SK-N-SH treated with all-trans-retinoic acid at 6 μM for 48 hours (cell line): ENCODE data around the gene SEMA7A.

Experiments
- ATAC-seq: fragments of 200-7000 bp; cut with Tn5 transposase; 3 replicates; pipeline ENCODE4 v1.9.1; 2020; ENCODE audit warnings: mild to moderate bottlenecking, moderate library complexity
- ARNTL ChIP-seq: fragments of 450-650 bp; formaldehyde crosslinking; IDR thresholded peaks from 2 replicates; pipeline ENCODE4 v1.5.0; 2020; ENCODE audit warnings: low read depth, mild to moderate bottlenecking, moderate library complexity, borderline replicate concordance
- CREB5 ChIP-seq: fragments of 250-450 bp; sonication (Bioruptor Pico); IDR thresholded peaks from 2 replicates; pipeline ENCODE4 v1.5.1; 2020; ENCODE audit warnings: low read depth, mild to moderate bottlenecking, moderate library complexity
- CSDC2 ChIP-seq: fragments of 250-450 bp; sonication (Bioruptor Pico); IDR thresholded peaks from 2 replicates; pipeline ENCODE4 v1.5.0; 2020; ENCODE audit warnings: mild to moderate bottlenecking, moderate library complexity
- CSRNP3 ChIP-seq: fragments of 250-450 bp; sonication (Bioruptor Pico); IDR thresholded peaks from 2 replicates; pipeline ENCODE4 v1.5.1; 2021; ENCODE audit warnings: mild to moderate bottlenecking, moderate library complexity
- ESRRG ChIP-seq: fragments of 250-450 bp; sonication (Bioruptor Pico); IDR thresholded peaks from 2 replicates; pipeline ENCODE4 v1.6.1; 2021; ENCODE audit warnings: mild to moderate bottlenecking
- GLIS3 ChIP-seq: fragments of 250-450 bp; sonication (Bioruptor Pico); IDR thresholded peaks from 2 replicates; pipeline ENCODE4 v1.5.0; 2020; ENCODE audit warnings: mild to moderate bottlenecking, moderate library complexity
- OSR1 ChIP-seq: fragments of 250-450 bp; sonication (Bioruptor Pico); IDR thresholded peaks from 2 replicates; pipeline ENCODE4 v1.8.0; 2022; ENCODE audit warnings: moderate library complexity, mild to moderate bottlenecking, inconsistent platforms
- PATZ1 ChIP-seq: fragments of 250-450 bp; sonication (Bioruptor Pico); IDR thresholded peaks from 2 replicates; pipeline ENCODE4 v1.8.0; 2020; ENCODE audit warnings: mild to moderate bottlenecking, moderate library complexity, borderline replicate concordance
- POU6F1 ChIP-seq: fragments of 250-450 bp; sonication (Bioruptor Pico); IDR thresholded peaks from 2 replicates; pipeline ENCODE4 v1.8.0; 2021; ENCODE audit warnings: low read depth, mild to moderate bottlenecking, moderate library complexity, borderline replicate concordance
- PPARA ChIP-seq: fragments of 250-450 bp; sonication (Bioruptor Pico); IDR thresholded peaks from 2 replicates; pipeline ENCODE4 v1.5.0; 2020; ENCODE audit warnings: mild to moderate bottlenecking, borderline replicate concordance
- RARB ChIP-seq: fragments of 250-450 bp; sonication (Bioruptor Pico); IDR thresholded peaks from 2 replicates; pipeline ENCODE4 v1.8.0; 2021; ENCODE audit warnings: mild to moderate bottlenecking, moderate library complexity
- SNAI2 ChIP-seq: fragments of 250-450 bp; sonication (Bioruptor Pico); IDR thresholded peaks from 2 replicates; pipeline ENCODE4 v1.5.0; 2020; ENCODE audit warnings: mild to moderate bottlenecking, moderate library complexity
- TCF4 ChIP-seq: fragments of 250-450 bp; sonication (Bioruptor Pico); IDR thresholded peaks from 2 replicates; pipeline ENCODE4 v1.8.0; 2021; ENCODE audit warnings: mild to moderate bottlenecking, moderate library complexity, borderline replicate concordance
- TOX ChIP-seq: fragments of 250-450 bp; sonication (Bioruptor Pico); IDR thresholded peaks from 2 replicates; pipeline ENCODE4 v1.8.0; 2021; ENCODE audit warnings: mild to moderate bottlenecking, moderate library complexity, borderline replicate concordance
- ZC3H10 ChIP-seq: fragments of 250-450 bp; sonication (Bioruptor Pico); IDR thresholded peaks from 2 replicates; pipeline ENCODE4 v1.5.1; 2021; ENCODE audit warnings: mild to moderate bottlenecking, moderate library complexity
- ZFP3 ChIP-seq: fragments of 250-450 bp; sonication (Bioruptor Pico); IDR thresholded peaks from 2 replicates; pipeline ENCODE4 v1.5.0; 2020; ENCODE audit warnings: mild to moderate bottlenecking, moderate library complexity
- ZFP30 ChIP-seq: fragments of 450-650 bp; formaldehyde crosslinking; IDR thresholded peaks from 2 replicates; pipeline ENCODE4 v1.5.0; 2022; ENCODE audit warnings: mild to moderate bottlenecking, moderate library complexity
- ZNF565 ChIP-seq: fragments of 450-650 bp; formaldehyde crosslinking; conservative IDR thresholded peaks from 2 replicates; pipeline ENCODE4 v1.5.0; 2020; ENCODE audit warnings: low read depth, mild to moderate bottlenecking, moderate library complexity
- ZNF70 ChIP-seq: fragments of 450-650 bp; formaldehyde crosslinking; IDR thresholded peaks from 2 replicates; pipeline ENCODE4 v1.5.0; 2020; ENCODE audit warnings: mild to moderate bottlenecking, moderate library complexity
- ZNF8 ChIP-seq: fragments of 450-650 bp; formaldehyde crosslinking; IDR thresholded peaks from 2 replicates; pipeline ENCODE4 v1.5.0; 2020; ENCODE audit warnings: mild to moderate bottlenecking, moderate library complexity
- TF ChIP-seq, protein P1 (sequence below): fragments of 250-450 bp; sonication (Bioruptor Pico); IDR thresholded peaks from 2 replicates; pipeline ENCODE4 v1.5.0; 2020; ENCODE audit warnings: mild to moderate bottlenecking, moderate library complexity

Gene SEMA7A

GRCh38 chr15:74426404-74427281 is 7.1 kb downstream of the SEMA7A start:
- TF ChIP-seq CSRNP3 (CRISPR knock-in tag) = no peak
- TF ChIP-seq POU6F1 (CRISPR knock-in tag) = no peak
- no peak for TF ChIP-seq RARB
- TF ChIP-seq TCF4 (CRISPR knock-in tag) = no peak
- TF ChIP-seq ZFP3 (CRISPR knock-in tag) = no peak
- no peak for TF ChIP-seq ZNF70
- no peak for TF ChIP-seq ZFP30 (CRISPR knock-in tag)
- no peak for TF ChIP-seq OSR1 (CRISPR knock-in tag)
- no peak for TF ChIP-seq ZNF565
- no peak for TF ChIP-seq ARNTL (CRISPR knock-in tag)
- no peak for TF ChIP-seq PPARA (CRISPR knock-in tag)
- no peak for TF ChIP-seq TOX (CRISPR knock-in tag)
- no peak for TF ChIP-seq ESRRG (CRISPR knock-in tag)
- TF ChIP-seq PATZ1 (CRISPR knock-in tag) = no peak
- no peak for TF ChIP-seq CSDC2 (CRISPR knock-in tag)
- TF ChIP-seq, protein P1, sequence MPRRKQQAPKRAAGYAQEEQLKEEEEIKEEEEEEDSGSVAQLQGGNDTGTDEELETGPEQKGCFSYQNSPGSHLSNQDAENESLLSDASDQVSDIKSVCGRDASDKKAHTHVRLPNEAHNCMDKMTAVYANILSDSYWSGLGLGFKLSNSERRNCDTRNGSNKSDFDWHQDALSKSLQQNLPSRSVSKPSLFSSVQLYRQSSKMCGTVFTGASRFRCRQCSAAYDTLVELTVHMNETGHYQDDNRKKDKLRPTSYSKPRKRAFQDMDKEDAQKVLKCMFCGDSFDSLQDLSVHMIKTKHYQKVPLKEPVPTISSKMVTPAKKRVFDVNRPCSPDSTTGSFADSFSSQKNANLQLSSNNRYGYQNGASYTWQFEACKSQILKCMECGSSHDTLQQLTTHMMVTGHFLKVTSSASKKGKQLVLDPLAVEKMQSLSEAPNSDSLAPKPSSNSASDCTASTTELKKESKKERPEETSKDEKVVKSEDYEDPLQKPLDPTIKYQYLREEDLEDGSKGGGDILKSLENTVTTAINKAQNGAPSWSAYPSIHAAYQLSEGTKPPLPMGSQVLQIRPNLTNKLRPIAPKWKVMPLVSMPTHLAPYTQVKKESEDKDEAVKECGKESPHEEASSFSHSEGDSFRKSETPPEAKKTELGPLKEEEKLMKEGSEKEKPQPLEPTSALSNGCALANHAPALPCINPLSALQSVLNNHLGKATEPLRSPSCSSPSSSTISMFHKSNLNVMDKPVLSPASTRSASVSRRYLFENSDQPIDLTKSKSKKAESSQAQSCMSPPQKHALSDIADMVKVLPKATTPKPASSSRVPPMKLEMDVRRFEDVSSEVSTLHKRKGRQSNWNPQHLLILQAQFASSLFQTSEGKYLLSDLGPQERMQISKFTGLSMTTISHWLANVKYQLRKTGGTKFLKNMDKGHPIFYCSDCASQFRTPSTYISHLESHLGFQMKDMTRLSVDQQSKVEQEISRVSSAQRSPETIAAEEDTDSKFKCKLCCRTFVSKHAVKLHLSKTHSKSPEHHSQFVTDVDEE (CRISPR knock-in tag) = no peak
- no peak for TF ChIP-seq ZC3H10 (CRISPR knock-in tag)
- no peak for ATAC-seq

DNA sequence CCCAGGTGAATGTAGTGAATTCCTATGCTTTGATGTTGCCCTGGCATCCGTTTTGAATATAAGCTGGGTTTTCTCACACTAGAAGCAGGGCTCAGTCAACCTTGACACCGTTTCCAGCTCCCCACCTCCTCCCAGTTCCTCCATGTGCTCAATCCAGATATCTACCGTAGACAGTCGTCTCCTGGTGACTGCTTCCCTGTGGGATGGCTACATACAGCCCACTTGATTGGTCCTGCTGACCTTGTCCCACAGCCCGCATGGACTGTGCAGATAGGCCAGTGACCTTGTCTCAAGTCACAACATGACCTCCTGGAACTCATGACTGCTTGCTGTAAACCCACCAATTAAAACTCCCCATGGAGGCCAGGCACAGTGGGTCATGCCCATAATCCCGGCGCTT is 8.1 kb downstream of the SEMA7A start:
- TF ChIP-seq ZNF70 = no peak
- TF ChIP-seq ZFP3 (CRISPR knock-in tag) = no peak
- TF ChIP-seq, all 23 proteins: peak for 0
- ATAC-seq = no peak

DNA sequence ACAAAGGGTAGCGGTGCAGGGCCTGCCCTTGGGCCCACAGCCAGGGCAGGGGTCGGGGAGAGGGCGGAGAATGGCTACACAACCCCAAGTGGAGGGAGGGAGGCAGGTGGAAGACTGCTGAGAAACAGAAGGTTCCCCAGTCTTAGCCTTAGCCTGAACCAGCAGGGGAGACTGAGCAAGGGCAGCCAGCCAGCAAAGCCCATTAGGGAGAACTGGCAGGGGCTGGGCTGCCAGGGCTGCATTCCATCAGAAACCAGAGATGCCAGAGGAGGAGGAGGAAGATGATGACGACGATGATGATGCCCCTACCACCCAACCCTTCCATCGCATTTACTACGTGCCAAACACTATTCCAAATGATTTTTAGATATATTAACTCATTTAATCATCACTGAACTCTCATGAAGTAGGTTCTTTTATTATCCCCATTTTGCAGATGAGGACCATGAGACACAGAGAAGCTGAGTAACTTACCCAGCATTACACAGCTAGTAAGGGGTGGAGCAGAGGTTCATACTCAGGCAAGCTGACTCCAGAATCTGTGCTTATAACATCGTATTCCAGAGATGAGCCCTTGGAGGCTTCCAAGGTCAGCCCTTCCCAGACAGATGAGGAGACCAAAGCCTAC is 8.7 kb downstream of the SEMA7A start:
- TF ChIP-seq ARNTL (CRISPR knock-in tag) (no peak), OSR1 (CRISPR knock-in tag) (no peak), TCF4 (CRISPR knock-in tag) (no peak), ZFP3 (CRISPR knock-in tag) (no peak)
- TF ChIP-seq, all 23 proteins: peak for 0
- no peak for ATAC-seq

- no peak for ATAC-seq
- TF ChIP-seq CREB5 (CRISPR knock-in tag) = no peak
- no peak for TF ChIP-seq ZC3H10 (CRISPR knock-in tag)
- no peak for TF ChIP-seq ZFP30 (CRISPR knock-in tag)
- TF ChIP-seq CSDC2 (CRISPR knock-in tag) = no peak
- TF ChIP-seq TOX (CRISPR knock-in tag) = no peak
- no peak for TF ChIP-seq ZNF70
- TF ChIP-seq CSRNP3 (CRISPR knock-in tag) = no peak
- no peak for TF ChIP-seq SNAI2
- no peak for TF ChIP-seq ZFP3 (CRISPR knock-in tag)
- no peak for TF ChIP-seq RARB
- TF ChIP-seq ZNF8 (CRISPR knock-in tag) = no peak
- TF ChIP-seq GLIS3 (CRISPR knock-in tag) = no peak
- TF ChIP-seq TCF4 (CRISPR knock-in tag) = no peak
- TF ChIP-seq ESRRG (CRISPR knock-in tag) = no peak
- TF ChIP-seq ARNTL (CRISPR knock-in tag) = no peak
These were observed 10.1 kb downstream of the SEMA7A start for GRCh38 chr15:74423431-74424257.
